Naive thymus-derived CD8-positive, alpha-beta T cell (primary cell): ENCODE data around the gene ARMC9. TPM values are rescaled to one million over a fixed set of nuclear protein-coding genes. Genes with fewer than 3 reads are reported as not detected.
"Not testable (repeated sequence)": the region's sequence is repeated elsewhere in the genome, so short reads cannot be mapped to it uniquely, and the experiment has no call there.

Source experiments
- ATAC-seq, 2 donors: fragments of 150-1000 bp; cut with Tn5 transposase in 1 of 2; sonication (Bioruptor Pico), chemical (Tn5 transposase) in 1 of 2; 1 replicate in 1 of 2; 2 replicates in 1 of 2; pipeline ENCODE4 v1.10.0; 2021; ENCODE audit warnings: mild to moderate bottlenecking in 2 of 2, moderate library complexity in 2 of 2
- POLR2A ChIA-PET: fragments of 350-600 bp; sonication (Branson Sonifier 250); formaldehyde crosslinking; loops from one replicate; lab custom pipeline; 2021; ENCODE audit warnings: antibody characterized with exemption; lab: Charles Lee
- DNase-seq, 10 donors: peaks; one replicate each; pipeline versions ENCODE4 v3.0.0 to v3.0.0-alpha.2; 2020 to 2022
- H3K27ac Mint-ChIP-seq, 10 donors: one replicate each; pipeline ENCODE4 v1.8.0; 2020 to 2022; ENCODE audit warnings: mild to moderate bottlenecking in 10 of 10, mixed read lengths in 10 of 10, moderate library complexity in 4 of 10, inconsistent platforms in 1 of 10
- H3K27me3 Mint-ChIP-seq, 5 donors: one replicate each; pipeline ENCODE4 v1.8.0; 2021 to 2022; ENCODE audit warnings: mixed read lengths in 5 of 5
- H3K36me3 Mint-ChIP-seq, 3 donors: one replicate each; pipeline ENCODE4 v1.8.0; 2020 to 2022; ENCODE audit warnings: mixed read lengths in 3 of 3, mild to moderate bottlenecking in 2 of 3, inconsistent platforms in 1 of 3
- H3K4me1 Mint-ChIP-seq, 4 donors: one replicate each; pipeline ENCODE4 v1.8.0; 2021 to 2022; ENCODE audit warnings: mixed read lengths in 4 of 4
- H3K4me3 Mint-ChIP-seq, 10 donors: one replicate each; pipeline ENCODE4 v1.8.0; 2020 to 2022; ENCODE audit warnings: mild to moderate bottlenecking in 10 of 10, mixed read lengths in 10 of 10, moderate library complexity in 6 of 10, inconsistent platforms in 1 of 10
- H3K9me3 Mint-ChIP-seq, 9 donors: one replicate each; pipeline ENCODE4 v1.8.0; 2020 to 2022; ENCODE audit warnings: mixed read lengths in 9 of 9, mild to moderate bottlenecking in 3 of 9, inconsistent platforms in 1 of 9, moderate library complexity in 1 of 9
- polyA plus RNA-seq, 3 donors: library from polyadenylated mRNA; unstranded; fragments of 300-500 nt; fragmentation: Illumina TruSeq; gene quantifications; one replicate each; pipeline ENCODE4 v1.2.3, GENCODE V29; 2021
- total RNA-seq, 8 experiments: library from RNA in 2 of 8; stranded (reverse) in 2 of 8; gene quantifications; one replicate each; pipeline ENCODE4 v1.2.3 and lab custom pipeline; 2021 to 2026

Gene ARMC9
- total and polyA plus RNA-seq, 5 experiments from 2014 or later = 0.78 to 2.6 (median 2.0) TPM

DNA sequence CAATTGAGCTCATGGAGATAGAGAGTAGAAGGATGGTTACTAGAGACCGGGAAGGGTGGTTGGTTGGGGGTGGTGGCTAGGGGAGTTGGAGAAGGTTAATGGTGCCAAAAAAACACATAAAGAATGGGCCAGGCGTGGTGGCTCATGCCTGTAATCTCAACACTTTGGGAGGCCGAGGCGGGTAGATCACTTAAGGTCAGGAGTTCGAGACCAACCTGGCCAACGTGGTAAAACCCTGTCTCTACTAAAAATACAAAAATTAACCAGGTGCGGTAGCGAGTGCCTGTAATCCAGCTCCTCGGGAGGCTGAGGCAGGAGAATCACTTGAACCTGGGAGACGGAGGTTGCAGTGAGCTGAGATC is 150.9 kb downstream of the ARMC9 start:
- H3K4me3 Mint-ChIP-seq, POLR2A ChIA-PET, DNase-seq, H3K9me3 Mint-ChIP-seq, H3K4me1 Mint-ChIP-seq, ATAC-seq, H3K36me3 Mint-ChIP-seq, H3K27me3 Mint-ChIP-seq: not testable (repeated sequence)
- H3K27ac Mint-ChIP-seq = peak overlapping the region in 1 of 10 donors; percentile 18

DNA sequence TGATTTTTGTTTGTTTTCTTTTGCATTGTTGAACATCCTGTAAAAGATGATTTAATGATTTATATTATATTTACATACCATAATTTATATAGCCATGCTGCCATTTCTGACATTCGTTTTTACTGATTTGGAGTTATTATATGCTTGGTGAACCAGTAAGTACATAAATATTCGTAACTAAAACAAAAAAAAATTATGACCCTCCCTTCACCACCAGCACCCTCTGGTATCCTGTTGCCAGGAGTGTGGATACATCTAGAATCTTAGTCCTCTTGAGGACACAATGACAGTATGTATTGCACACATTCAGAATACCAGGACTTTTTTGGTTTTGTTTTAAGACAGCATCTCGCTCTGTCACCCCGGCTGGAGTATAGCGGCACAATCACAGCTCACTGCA is 153.2 kb downstream of the ARMC9 start:
- H3K4me1 Mint-ChIP-seq = no peaks in the 10 kb centered on the region
- DNase-seq (no peak), ATAC-seq (no peak)
- H3K36me3 Mint-ChIP-seq = no peaks in the 10 kb centered on the region
- no peak overlapping the region for H3K27ac Mint-ChIP-seq
- H3K9me3 Mint-ChIP-seq = no peaks in the 10 kb centered on the region
- no peak overlapping the region for H3K4me3 Mint-ChIP-seq
- no peaks in the 10 kb centered on the region for H3K27me3 Mint-ChIP-seq
- POLR2A ChIA-PET = no interaction called here

DNA sequence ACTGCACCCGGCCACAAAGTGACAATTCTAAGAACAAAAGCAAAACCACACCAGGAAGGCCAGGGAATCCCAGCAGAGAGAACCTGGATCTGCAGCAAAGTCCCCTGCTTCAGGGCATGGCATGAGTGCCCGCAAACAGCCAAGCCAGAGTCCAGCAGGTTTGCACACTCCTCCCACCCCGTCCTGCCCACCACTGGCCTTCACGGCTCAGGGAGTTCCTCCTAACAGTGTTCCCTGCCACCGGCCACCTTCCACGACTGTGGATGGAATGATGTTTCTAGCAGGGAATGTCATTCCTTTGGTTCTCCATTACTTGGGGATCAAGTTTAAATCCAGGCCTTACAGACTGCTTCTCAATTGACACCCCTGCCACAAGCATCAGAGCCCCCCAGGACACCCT is 155.0 kb downstream of the ARMC9 start:
- POLR2A ChIA-PET = no interaction called here
- Mint-ChIP-seq H3K4me3 (no peak overlapping the region), H3K4me1 (no peaks in the 10 kb centered on the region), H3K27ac (no peak overlapping the region), H3K27me3 (no peaks in the 10 kb centered on the region), H3K9me3 (no peaks in the 10 kb centered on the region), H3K36me3 (no peaks in the 10 kb centered on the region)
- no peak for DNase-seq
- ATAC-seq = no peak

DNA sequence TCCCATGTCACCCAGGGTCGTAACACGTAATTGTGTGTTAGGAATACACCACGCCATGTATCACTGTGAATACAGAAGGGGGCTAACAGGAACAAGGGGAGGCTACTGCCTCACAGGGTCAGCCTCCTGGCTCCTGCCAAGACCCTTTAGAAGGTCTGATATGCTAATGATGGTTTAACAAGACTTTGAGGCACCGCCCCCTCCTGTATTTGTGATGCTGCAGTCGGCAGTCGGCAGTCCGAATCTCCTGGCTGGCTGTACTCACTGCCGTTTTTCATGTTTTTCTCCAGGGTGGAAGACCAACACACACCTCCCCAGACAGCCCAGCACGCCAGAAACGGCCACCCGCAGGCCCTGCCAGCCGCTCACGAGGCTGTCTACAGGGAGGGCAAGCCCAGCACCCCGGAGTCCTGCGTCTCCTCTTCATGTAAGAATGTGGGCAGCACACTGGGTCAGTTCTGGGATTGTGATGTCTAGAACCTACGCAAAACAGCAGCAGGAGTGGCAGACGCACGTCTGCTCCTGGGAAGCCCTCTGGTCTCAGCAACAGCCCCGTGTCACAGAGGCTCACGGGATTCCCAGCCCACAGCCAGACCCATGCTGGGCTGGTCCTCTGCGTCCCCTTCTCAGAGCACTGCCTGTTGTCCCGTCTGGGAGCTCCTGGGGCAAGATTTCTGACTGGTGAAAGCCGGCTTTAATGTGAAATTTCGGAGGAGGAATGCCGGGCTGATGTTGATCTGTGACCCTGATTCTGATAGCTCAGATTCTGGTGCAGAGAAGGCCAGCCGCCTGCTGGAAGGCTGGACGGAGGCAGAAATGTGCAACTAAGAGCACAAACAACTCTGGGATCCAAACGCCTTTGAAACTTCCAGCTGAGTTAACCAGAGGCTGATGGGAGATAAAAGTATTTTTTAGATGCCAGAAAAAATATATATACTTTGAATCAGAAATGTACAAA is 157.4 kb downstream of the ARMC9 start:
- Mint-ChIP-seq H3K27me3 (no peaks in the 10 kb centered on the region), H3K9me3 (no peaks in the 10 kb centered on the region), H3K4me1 (peaks cover 0 to under 1% (median 0%) of the 10 kb centered on the region in 4 donors), H3K36me3 (no peaks in the 10 kb centered on the region), H3K27ac (no peak overlapping the region), H3K4me3 (no peak overlapping the region)
- POLR2A ChIA-PET = no interaction called here
- no peak for ATAC-seq
- no peak for DNase-seq

DNA sequence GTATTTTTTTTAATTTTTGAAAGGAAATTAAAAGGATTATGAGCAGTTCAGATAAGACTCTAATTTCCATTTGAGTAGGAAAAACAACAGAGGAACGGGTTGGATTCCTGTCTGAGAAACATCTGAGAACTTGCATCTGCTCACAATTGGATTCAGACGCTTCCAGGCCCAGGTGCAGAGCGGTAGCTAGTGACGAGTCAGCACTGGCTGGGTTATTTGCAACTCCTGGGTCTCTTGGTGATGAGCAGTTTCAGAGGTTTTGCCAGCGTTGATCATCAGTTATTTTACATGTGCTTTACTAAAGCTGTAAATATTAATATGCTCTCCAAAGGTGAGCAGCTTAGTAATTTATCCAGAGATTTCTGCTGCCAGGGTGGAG is 158.0 kb downstream of the ARMC9 start:
- H3K4me3 Mint-ChIP-seq = no peak overlapping the region
- peaks cover 0 to 6% (median under 1%) of the 10 kb centered on the region in 4 donors for H3K4me1 Mint-ChIP-seq
- POLR2A ChIA-PET = no interaction called here
- H3K36me3 Mint-ChIP-seq = no peaks in the 10 kb centered on the region
- H3K27me3 Mint-ChIP-seq = no peaks in the 10 kb centered on the region
- ATAC-seq = no peak
- no peak overlapping the region for H3K27ac Mint-ChIP-seq
- no peak for DNase-seq
- no peaks in the 10 kb centered on the region for H3K9me3 Mint-ChIP-seq

GRCh38 chr2:231357048-231357447 is 158.6 kb downstream of the ARMC9 start:
- no peaks in the 10 kb centered on the region for H3K9me3 Mint-ChIP-seq
- no peak overlapping the region for H3K27ac Mint-ChIP-seq
- no peak overlapping the region for H3K4me3 Mint-ChIP-seq
- no peaks in the 10 kb centered on the region for H3K36me3 Mint-ChIP-seq
- POLR2A ChIA-PET = no interaction called here
- H3K27me3 Mint-ChIP-seq = no peaks in the 10 kb centered on the region
- peaks cover 3 to 11% (median 5%) of the 10 kb centered on the region in 4 donors for H3K4me1 Mint-ChIP-seq
- ATAC-seq (no peak), DNase-seq (no peak)

DNA sequence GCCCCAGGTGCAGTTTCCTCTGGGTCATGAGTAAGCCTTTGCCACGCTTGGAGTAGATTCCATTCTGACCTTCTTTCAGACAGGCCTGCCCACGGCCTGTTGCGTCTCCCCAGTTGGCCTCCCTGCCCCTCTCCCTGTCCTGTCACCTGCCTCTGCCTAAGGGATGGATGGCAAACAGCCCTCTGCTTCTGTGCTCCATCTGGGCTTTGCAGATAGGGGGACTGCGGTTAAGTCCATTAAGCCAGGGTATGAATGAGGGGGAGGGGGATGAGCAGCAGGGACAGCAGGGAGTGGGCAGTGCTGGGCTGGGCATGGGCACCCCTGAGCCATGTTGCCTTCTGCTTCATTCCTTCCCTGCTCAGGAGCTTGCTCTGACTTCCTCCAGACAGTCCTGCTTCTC is 159.5 kb downstream of the ARMC9 start:
- DNase-seq (no peak), ATAC-seq (no peak)
- POLR2A ChIA-PET = no interaction called here
- no peaks in the 10 kb centered on the region for H3K9me3 Mint-ChIP-seq
- no peaks in the 10 kb centered on the region for H3K36me3 Mint-ChIP-seq
- H3K4me1 Mint-ChIP-seq = peaks cover 7 to 20% (median 14%) of the 10 kb centered on the region in 4 donors
- no peak overlapping the region for H3K27ac Mint-ChIP-seq
- no peak overlapping the region for H3K4me3 Mint-ChIP-seq
- no peaks in the 10 kb centered on the region for H3K27me3 Mint-ChIP-seq

DNA sequence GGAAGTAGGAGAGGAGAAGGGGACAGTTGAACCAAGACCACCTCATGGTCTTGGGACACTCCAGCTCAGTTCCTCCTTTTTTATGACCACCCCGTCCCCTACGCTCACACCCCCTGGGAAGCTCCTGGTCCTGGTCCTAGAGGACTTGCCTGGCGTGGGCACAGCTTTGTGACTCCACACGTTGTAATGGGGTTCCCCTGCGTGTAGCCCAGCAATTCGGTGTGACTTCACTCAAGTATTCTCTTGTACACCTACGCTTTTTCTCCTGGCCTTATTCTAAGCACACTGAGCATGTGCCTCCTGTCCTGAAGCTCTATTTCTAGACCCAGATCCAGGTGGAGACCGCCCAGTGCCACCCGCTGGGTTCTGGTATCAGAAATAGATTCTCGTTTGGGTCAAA is 161.0 kb downstream of the ARMC9 start:
- ATAC-seq = no peak

DNA sequence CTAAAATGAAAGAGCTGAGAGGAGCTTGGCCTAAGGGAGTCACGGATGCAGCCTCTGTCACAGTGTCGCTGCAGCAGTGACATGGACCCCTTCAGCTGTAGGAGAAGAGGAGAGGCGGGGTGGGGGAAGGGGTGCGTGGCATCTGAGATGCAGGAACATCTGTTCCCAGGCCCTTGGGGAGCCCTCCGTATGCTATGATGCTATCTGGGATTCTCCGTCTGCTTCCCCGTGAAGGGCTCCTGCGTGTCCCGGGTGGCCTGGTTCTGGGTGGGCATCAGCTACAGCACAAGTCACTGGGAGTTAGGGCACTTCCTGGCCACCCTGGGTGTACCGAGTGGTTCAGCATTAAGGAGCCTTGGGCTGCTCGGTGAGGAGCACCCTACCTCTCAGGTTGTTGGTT is 161.5 kb downstream of the ARMC9 start:
- H3K27ac Mint-ChIP-seq = peak overlapping the region in 1 of 10 donors; percentile 45
- H3K4me1 Mint-ChIP-seq = peaks cover 7 to 25% (median 17%) of the 10 kb centered on the region in 4 donors
- no peak for ATAC-seq
- POLR2A ChIA-PET = no interaction called here
- no peak overlapping the region for H3K4me3 Mint-ChIP-seq
- H3K9me3 Mint-ChIP-seq = no peaks in the 10 kb centered on the region
- no peaks in the 10 kb centered on the region for H3K36me3 Mint-ChIP-seq
- H3K27me3 Mint-ChIP-seq = no peaks in the 10 kb centered on the region
- DNase-seq = no peak

More for the DNA sequence above, 161.0 kb downstream of the ARMC9 start:
- no peak overlapping the region for H3K27ac Mint-ChIP-seq
- no peaks in the 10 kb centered on the region for H3K27me3 Mint-ChIP-seq
- POLR2A ChIA-PET = no interaction called here
- H3K36me3 Mint-ChIP-seq = no peaks in the 10 kb centered on the region
- no peaks in the 10 kb centered on the region for H3K9me3 Mint-ChIP-seq
- DNase-seq = no peak
- H3K4me1 Mint-ChIP-seq = peaks cover 7 to 25% (median 17%) of the 10 kb centered on the region in 4 donors
- H3K4me3 Mint-ChIP-seq = no peak overlapping the region

DNA sequence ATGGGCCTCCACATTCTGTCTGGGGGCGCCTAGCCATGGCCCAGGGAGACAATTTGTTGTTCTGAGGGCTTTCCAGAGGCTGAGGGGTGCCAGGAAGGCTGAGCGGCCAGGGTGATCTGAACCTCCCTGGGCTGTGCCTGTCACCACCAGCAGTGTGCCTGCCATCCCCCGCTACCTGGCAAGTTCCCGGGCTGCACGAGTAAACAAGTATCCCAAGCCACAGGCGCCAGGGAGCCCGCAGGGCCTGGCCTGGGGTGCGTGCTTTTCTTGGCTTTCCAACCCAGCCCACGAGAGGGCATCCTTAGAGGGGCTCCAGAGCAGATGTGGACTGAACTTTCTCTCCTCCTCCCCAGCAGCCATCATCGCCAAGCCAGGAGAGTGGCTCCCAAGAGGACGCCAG is 162.0 kb downstream of the ARMC9 start:
- Mint-ChIP-seq H3K9me3 (no peaks in the 10 kb centered on the region), H3K4me3 (no peak overlapping the region), H3K27me3 (no peaks in the 10 kb centered on the region), H3K27ac (peak overlapping the region in 1 of 10 donors; percentile 74), H3K4me1 (peaks cover 7 to 25% (median 17%) of the 10 kb centered on the region in 4 donors), H3K36me3 (no peaks in the 10 kb centered on the region)
- POLR2A ChIA-PET = no interaction called here
- DNase-seq = no peak
- no peak for ATAC-seq

GRCh38 chr2:231360881-231361371 is 162.5 kb downstream of the ARMC9 start:
- DNase-seq (no peak), ATAC-seq (no peak)
- peaks cover 7 to 25% (median 17%) of the 10 kb centered on the region in 4 donors for H3K4me1 Mint-ChIP-seq
- H3K4me3 Mint-ChIP-seq = no peak overlapping the region
- no peaks in the 10 kb centered on the region for H3K27me3 Mint-ChIP-seq
- POLR2A ChIA-PET = interaction anchor here (0.7 to 1.2 kb wide), 2 partner anchors 13 to 104 kb away, joined by 3 read pairs; partner anchors contain the start of gene NCL
- H3K27ac Mint-ChIP-seq = peak overlapping the region in 2 of 10 donors; percentile 12 to 74
- no peaks in the 10 kb centered on the region for H3K36me3 Mint-ChIP-seq
- H3K9me3 Mint-ChIP-seq = no peaks in the 10 kb centered on the region

DNA sequence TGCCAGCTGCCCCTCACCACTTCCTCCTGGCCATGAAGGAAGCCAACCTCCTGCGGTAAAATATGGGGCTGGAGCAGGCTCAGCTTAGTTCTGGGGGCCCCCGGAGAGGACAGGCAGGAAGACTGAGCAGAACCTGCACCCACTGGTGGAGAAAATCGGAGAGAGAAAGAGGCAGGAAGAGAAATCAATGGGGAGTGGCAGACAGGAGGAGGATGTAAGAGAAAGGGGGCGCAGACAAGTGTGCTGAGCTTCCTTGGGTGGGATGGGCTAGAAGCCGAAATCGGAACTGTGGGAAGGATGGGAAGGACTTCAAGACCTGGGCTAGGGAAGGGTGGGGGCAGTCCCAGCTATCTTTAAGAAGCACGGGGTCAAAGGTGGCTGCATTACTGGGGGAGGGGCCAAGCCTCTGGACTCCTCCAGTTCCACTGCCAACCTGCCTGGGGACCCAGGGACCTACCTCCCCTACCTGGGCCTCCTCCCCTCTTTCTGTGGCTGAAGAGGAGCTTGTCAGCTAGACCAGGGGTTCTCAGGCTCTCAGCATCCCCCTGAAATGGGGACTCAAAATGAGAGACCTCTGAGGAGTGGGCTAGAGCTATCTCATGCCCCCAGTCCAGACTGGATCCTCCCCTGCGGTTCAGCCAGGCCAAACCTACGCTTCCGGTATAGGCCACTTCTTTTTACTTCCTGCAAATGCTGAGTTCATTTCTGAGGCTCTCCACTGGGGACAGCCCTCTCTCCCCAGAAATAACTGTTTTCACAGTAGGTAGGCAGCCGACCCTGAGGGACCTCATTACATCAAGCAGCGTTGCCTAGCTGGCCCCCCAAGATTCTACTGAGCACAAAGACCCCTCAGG is 163.5 kb downstream of the ARMC9 start:
- peak in 1 of 10 donors; percentile 11 for DNase-seq
- Mint-ChIP-seq H3K36me3 (no peaks in the 10 kb centered on the region), H3K27ac (peak overlapping the region in 8 of 10 donors; percentile 9 to 81 (median 73)), H3K4me1 (peaks cover 7 to 25% (median 17%) of the 10 kb centered on the region in 4 donors), H3K27me3 (no peaks in the 10 kb centered on the region), H3K4me3 (peak overlapping the region in 4 of 10 donors; percentile 16 to 48 (median 36)), H3K9me3 (no peaks in the 10 kb centered on the region)
- peak; percentile 58 to 78 for ATAC-seq
- POLR2A ChIA-PET = interaction anchor here (1.2 kb wide), 1 partner anchor 103 kb away, joined by 3 read pairs; the partner anchor contains the start of gene NCL
